PC-9 (cell line): ENCODE results near the gene FMNL1.

Source experiments
- EZH2 ChIP-seq: fragments of 200-600 bp; sonication (generic); IDR thresholded peaks from 2 replicates; pipeline ENCODE4 v1.8.0; 2017; ENCODE audit warnings: antibody characterized with exemption, low read depth
- TF ChIP-seq, protein P1 (sequence below): fragments of 200-600 bp; sonication (generic); conservative IDR thresholded peaks from 2 replicates; pipeline ENCODE4 v1.6.1; 2017; ENCODE audit warnings: mixed run types, antibody characterized with exemption, mild to moderate bottlenecking, moderate library complexity

DNA sequence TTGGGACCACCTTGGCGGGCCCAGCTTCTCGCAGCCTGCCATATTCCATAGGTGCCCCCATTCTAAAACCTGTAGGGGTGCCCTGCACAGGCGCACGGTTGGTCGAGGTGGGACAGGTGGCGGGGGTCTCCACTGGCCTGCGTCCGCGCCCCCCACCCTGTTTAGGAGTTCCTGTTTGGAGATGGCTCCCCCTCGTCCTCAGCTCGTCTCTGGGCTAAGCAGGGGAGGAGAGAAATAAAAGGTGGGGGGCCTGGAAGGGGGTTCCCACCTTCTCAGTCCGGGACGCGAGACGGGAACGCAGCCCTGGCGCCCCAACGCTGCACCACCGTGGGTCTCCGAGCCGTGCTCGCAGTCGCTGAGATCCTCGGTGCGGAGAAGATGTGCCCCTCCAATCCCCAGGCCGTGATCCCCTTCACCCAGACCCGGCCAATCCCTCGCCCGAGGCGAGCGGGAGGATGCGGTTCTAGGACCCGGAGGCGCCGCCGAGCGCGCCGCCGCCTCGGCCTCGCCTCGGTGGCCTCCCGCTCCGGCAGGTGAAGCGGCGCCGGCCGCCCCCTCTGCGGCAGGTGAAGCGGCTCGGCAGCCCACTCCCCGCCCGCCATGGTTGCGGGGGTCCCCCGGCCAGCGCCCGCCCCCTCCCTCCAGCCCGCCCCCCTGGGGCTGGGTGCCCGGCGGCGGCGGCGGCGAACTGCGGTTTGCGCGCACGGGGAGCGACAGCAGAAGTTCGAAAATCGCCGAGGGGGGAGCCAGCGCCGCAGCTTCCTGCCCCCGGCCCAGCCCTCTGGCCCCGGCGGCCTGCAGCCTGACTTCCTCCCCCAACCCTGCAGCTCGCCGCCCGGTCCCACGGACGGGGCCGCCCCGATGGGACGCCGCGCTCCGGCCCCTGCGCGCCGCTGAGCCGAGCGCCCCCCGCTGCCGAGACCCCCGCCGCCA, at the start of gene FMNL1:
- TF ChIP-seq, protein P1, sequence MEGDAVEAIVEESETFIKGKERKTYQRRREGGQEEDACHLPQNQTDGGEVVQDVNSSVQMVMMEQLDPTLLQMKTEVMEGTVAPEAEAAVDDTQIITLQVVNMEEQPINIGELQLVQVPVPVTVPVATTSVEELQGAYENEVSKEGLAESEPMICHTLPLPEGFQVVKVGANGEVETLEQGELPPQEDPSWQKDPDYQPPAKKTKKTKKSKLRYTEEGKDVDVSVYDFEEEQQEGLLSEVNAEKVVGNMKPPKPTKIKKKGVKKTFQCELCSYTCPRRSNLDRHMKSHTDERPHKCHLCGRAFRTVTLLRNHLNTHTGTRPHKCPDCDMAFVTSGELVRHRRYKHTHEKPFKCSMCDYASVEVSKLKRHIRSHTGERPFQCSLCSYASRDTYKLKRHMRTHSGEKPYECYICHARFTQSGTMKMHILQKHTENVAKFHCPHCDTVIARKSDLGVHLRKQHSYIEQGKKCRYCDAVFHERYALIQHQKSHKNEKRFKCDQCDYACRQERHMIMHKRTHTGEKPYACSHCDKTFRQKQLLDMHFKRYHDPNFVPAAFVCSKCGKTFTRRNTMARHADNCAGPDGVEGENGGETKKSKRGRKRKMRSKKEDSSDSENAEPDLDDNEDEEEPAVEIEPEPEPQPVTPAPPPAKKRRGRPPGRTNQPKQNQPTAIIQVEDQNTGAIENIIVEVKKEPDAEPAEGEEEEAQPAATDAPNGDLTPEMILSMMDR: no peak
- no peak for TF ChIP-seq EZH2
